Right lobe of liver (tissue), 4 donors: ENCODE results near the gene HHAT.

Experiments used
- CTCF ChIP-seq, 4 donors: fragments of 200-600 bp in 3 of 4; fragments of 450-650 bp in 1 of 4; IDR thresholded peaks; one replicate each; pipeline versions ENCODE4 v1.5.1 to v1.8.0; 2016 to 2022; ENCODE audit warnings: antibody characterized with exemption in 4 of 4, mild to moderate bottlenecking in 2 of 4
- POLR2A ChIP-seq: fragments of 450-650 bp; IDR thresholded peaks from one replicate; pipeline ENCODE4 v1.6.1; 2017; ENCODE audit warnings: antibody characterized with exemption, mild to moderate bottlenecking
- donor health status: DM: no; HTN: no; CAD: no.
- donor health status: DM: no; HTN: no; CAD: no.
- donor health status: DM: no; HTN: yes; CAD: no.

DNA sequence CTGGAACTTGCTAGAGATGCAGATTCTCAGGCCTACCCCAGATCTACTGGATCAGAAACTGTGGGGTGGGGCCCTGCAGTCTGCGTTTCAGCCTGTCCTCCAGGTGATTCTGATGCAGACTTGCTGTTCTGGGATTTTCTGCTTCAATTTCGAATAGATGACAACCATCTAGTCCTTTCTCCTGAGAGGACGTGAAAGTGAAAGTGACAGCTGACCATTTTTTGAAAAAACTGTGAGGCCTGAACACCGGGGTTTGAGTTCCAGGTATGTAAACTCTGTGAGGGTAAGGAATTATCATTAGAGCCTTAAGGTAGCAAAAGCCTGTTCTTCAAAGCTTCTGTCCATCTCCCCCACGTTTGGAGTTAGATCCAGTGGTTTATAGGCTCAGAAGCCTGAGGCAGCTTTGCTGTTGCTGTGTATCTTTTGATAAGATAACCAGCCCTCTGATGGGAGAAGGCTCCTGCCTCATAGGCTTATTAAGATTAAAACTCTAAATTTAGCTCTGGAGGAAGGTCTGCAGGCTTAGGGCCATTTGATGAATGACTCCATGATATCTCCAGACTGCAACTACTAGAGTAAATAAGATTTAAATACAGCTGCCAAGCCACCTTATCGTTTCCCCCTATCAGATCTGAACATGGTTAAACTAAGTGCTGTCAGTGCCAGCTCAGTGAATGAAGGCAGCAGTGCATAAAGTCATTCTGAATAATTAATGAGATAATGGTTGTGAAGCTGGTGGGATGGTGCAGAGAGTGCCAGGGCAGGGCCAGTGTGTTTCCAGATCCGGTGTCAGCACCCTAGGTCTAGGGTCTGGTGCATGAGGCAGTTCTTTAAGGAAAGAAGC, 335.2 kb downstream of the HHAT start:
- TF ChIP-seq CTCF (IDR thresholded peaks at IDR 0.05) (no peak), POLR2A (no peak)
